MM.1S (cell line): ENCODE measurements around the gene SLC25A34.

ENCODE experiments used
- DNase-seq: peaks from one replicate; pipeline ENCODE4 v3.0.0-alpha.2; 2015
- H2AFZ ChIP-seq: fragments of 300-600 bp; sonication (generic); 2 replicates; pipeline ENCODE4 v1.6.0; 2016; ENCODE audit warnings: antibody characterized with exemption, low read length
- H3F3A ChIP-seq: fragments of 300-600 bp; sonication (generic); 2 replicates; pipeline ENCODE4 v1.6.1; 2016; ENCODE audit warnings: mild to moderate bottlenecking, antibody characterized with exemption, low read length, moderate library complexity, mixed read lengths; ENCODE audit not compliant: insufficient read depth
- H3K27ac ChIP-seq: fragments of 300-600 bp; sonication (generic); 2 replicates; pipeline ENCODE4 v1.5.1; 2016; ENCODE audit warnings: mild to moderate bottlenecking, low read length
- H3K27me3 ChIP-seq: fragments of 300-600 bp; sonication (generic); replicated peaks from 2 replicates; pipeline ENCODE4 v1.6.0; 2016; ENCODE audit warnings: low read length; ENCODE audit not compliant: insufficient read depth
- H3K36me3 ChIP-seq: fragments of 300-600 bp; sonication (generic); replicated peaks from 2 replicates; pipeline ENCODE4 v1.6.1; 2016; ENCODE audit warnings: mild to moderate bottlenecking, low read length, mixed read lengths; ENCODE audit not compliant: insufficient read depth
- H3K4me1 ChIP-seq: fragments of 300-600 bp; sonication (generic); 2 replicates; pipeline ENCODE4 v1.6.1; 2016; ENCODE audit warnings: low read length, mixed read lengths
- H3K4me2 ChIP-seq: fragments of 300-600 bp; sonication (generic); 2 replicates; pipeline ENCODE4 v1.6.0; 2016; ENCODE audit warnings: low read depth, low read length
- H3K4me3 ChIP-seq: fragments of 300-600 bp; sonication (generic); 2 replicates; pipeline ENCODE4 v1.5.1; 2016; ENCODE audit warnings: low read length, mixed read lengths
- H3K79me2 ChIP-seq: fragments of 300-600 bp; sonication (generic); 2 replicates; pipeline ENCODE4 v1.6.1; 2016; ENCODE audit warnings: mixed run types, low read length, mixed read lengths
- H3K9ac ChIP-seq: fragments of 300-600 bp; sonication (generic); 2 replicates; pipeline ENCODE4 v1.6.1; 2016; ENCODE audit warnings: low read length, mixed read lengths
- H3K9me2 ChIP-seq: fragments of 300-600 bp; sonication (generic); replicated peaks from 2 replicates; pipeline ENCODE4 v1.6.1; 2016; ENCODE audit warnings: mild to moderate bottlenecking, low read length, mixed read lengths; ENCODE audit not compliant: insufficient read depth
- H3K9me3 ChIP-seq: fragments of 300-600 bp; sonication (generic); replicated peaks from 2 replicates; pipeline ENCODE4 v1.6.1; 2016; ENCODE audit warnings: mild to moderate bottlenecking, low read length, mixed read lengths; ENCODE audit not compliant: insufficient read depth
- H4K20me1 ChIP-seq: fragments of 300-600 bp; sonication (generic); 2 replicates; pipeline ENCODE4 v1.6.1; 2016; ENCODE audit warnings: mild to moderate bottlenecking, low read length, moderate library complexity, mixed read lengths; ENCODE audit not compliant: insufficient read depth
- CTCF ChIP-seq: fragments of 300-600 bp; sonication (generic); IDR thresholded peaks from 2 replicates; pipeline ENCODE4 v1.5.1; 2016; ENCODE audit warnings: antibody characterized with exemption, low read length, mixed read lengths
- EZH2 ChIP-seq: fragments of 300-600 bp; sonication (generic); optimal IDR thresholded peaks from 2 replicates; pipeline ENCODE3; 2017; ENCODE audit warnings: low read depth, mild to moderate bottlenecking, antibody characterized with exemption, low read length, mixed read lengths
- EZH2phosphoT487 ChIP-seq: fragments of 300-600 bp; sonication (generic); IDR thresholded peaks from 2 replicates; pipeline ENCODE4 v1.6.1; 2018; ENCODE audit warnings: antibody characterized with exemption, low read length

Gene SLC25A34

DNA sequence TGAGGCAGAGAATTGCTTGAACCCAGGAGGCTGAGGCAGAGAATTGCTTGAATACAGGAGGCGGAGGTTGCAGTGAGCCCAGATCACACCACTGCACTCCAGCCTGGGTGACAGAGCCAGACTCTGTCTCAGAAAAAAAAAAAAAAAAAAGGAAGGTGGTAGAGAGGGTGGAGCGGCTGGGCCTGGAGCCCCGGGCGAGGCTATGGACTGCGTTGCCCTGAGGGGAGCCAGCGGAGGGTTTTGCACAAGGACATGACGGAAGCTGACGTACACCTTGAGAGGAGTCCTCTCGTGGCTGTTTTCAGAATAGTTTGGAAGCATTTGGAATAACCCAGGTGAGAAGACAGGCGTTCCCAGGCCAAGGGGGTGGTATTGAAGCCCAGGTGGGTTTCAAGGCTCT, 15.7 kb downstream of the SLC25A34 start:
- H3K27ac ChIP-seq: no peak overlapping the region
- TF ChIP-seq CTCF (no peak), EZH2 (no peak), EZH2phosphoT487 (no peak)
- no peaks in the 10 kb centered on the region for H3K9me2 ChIP-seq
- peaks cover 21% of the 10 kb centered on the region for H3K27me3 ChIP-seq
- DNase-seq: no peak
- no peak overlapping the region for H3K4me3 ChIP-seq
- no peak overlapping the region for H2AFZ ChIP-seq
- no peaks in the 10 kb centered on the region for H3F3A ChIP-seq
- no peak overlapping the region for H3K4me2 ChIP-seq
- H3K9me3 ChIP-seq: no peaks in the 10 kb centered on the region
- H3K36me3 ChIP-seq: no peaks in the 10 kb centered on the region
- H4K20me1 ChIP-seq: no peaks in the 10 kb centered on the region
- peaks cover 1% of the 10 kb centered on the region; the same call in 1 of the 2 replicates for H3K4me1 ChIP-seq
- H3K79me2 ChIP-seq: no peaks in the 10 kb centered on the region
- no peak overlapping the region for H3K9ac ChIP-seq

DNA sequence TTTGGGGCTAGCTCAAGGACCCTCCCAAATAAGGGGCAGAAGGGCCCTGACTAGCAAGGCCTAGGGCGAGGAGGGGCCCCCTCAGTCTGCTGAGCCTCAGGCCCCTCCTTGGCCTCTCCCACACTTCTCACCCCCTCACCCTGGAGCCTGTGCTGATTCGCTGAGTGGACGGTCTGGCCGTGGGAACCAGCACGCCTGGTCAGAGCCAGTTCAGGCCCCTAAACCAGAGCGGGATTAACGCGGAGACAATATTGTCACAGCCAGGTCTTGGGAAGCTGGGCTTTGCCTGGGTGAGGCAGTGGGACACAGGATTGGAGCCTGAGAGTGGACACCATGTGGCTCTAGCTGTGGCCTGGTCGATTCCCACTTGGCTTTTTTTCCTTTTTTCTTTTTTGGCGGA, 17.7 kb downstream of the SLC25A34 start:
- DNase-seq: no peak
- Histone ChIP-seq H3K79me2 (no peaks in the 10 kb centered on the region), H3K9me3 (no peaks in the 10 kb centered on the region), H3K27ac (no peak overlapping the region), H3F3A (no peaks in the 10 kb centered on the region), H4K20me1 (no peaks in the 10 kb centered on the region), H3K9ac (no peak overlapping the region), H3K4me3 (no peak overlapping the region), H3K4me2 (no peak overlapping the region), H3K36me3 (no peaks in the 10 kb centered on the region), H3K27me3 (peaks cover 38% of the 10 kb centered on the region), H3K4me1 (no peaks in the 10 kb centered on the region), H3K9me2 (no peaks in the 10 kb centered on the region), H2AFZ (no peak overlapping the region)
- no peak for TF ChIP-seq CTCF
- TF ChIP-seq EZH2phosphoT487: no peak
- no peak for TF ChIP-seq EZH2

- no peaks in the 10 kb centered on the region for H3K4me1 ChIP-seq
- H3K36me3 ChIP-seq: no peaks in the 10 kb centered on the region
- no peaks in the 10 kb centered on the region for H3F3A ChIP-seq
- H3K79me2 ChIP-seq: no peaks in the 10 kb centered on the region
- no peak overlapping the region for H3K27ac ChIP-seq
- H3K9me3 ChIP-seq: no peaks in the 10 kb centered on the region
- TF ChIP-seq EZH2 (no peak), EZH2phosphoT487 (no peak), CTCF (no peak)
- no peaks in the 10 kb centered on the region for H4K20me1 ChIP-seq
- no peak overlapping the region for H3K9ac ChIP-seq
- no peaks in the 10 kb centered on the region for H3K9me2 ChIP-seq
- peaks cover 44% of the 10 kb centered on the region for H3K27me3 ChIP-seq
- H2AFZ ChIP-seq: no peak overlapping the region
- no peak for DNase-seq
- H3K4me2 ChIP-seq: no peak overlapping the region
- H3K4me3 ChIP-seq: no peak overlapping the region
These were observed 19.1 kb downstream of the SLC25A34 start for GRCh38 chr1:15755021-15755645.
